Renal cortex interstitium (tissue), 11 donors: ENCODE results near the gene NDUFA5. TPM values are rescaled to one million over a fixed set of nuclear protein-coding genes. Genes with fewer than 3 reads are reported as not detected.
"Not testable (repeated sequence)": the region's sequence is repeated elsewhere in the genome, so short reads cannot be mapped to it uniquely, and the experiment has no call there.

Experiments used
- DNase-seq, 11 donors: peaks; one replicate each; pipeline ENCODE4 v3.0.0-alpha.2; 2013; ENCODE audit warnings: low read depth in 9 of 11, low spot score in 4 of 11; ENCODE audit errors: extremely low read depth in 1 of 11
- polyA plus RNA-seq, 3 donors: library from polyadenylated mRNA; unstranded; fragments of 120-200 nt; gene quantifications; one replicate each; pipeline ENCODE4 v1.2.1, GENCODE V29; 2013; ENCODE audit not compliant: insufficient read length in 3 of 3

Gene NDUFA5
- polyA plus RNA-seq, 3 donors = 189 to 243 (median 204) TPM

DNA sequence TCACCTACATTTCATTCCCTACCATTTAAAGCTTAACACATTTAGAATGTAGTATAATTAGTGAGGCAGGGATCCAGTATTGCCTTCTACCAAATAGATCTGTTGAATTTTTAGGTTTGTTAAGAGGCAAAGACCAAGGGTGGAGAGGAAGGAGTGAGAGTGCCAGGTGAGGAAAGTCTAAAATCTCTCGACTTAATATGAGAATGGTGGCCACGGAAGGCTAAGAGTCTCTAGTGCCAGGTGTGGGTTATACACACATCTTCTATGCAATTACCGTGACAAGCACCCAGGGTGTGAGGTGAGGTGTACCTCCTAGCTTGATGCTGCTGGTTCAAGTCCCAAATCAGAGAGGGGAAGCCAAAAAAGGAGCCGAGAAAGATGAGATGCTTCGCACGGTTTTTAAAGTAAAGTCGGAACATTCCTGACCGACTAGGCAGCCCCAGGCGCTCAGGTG, 23.7 kb downstream of the NDUFA5 start:
- DNase-seq = no peak

- no peak for DNase-seq
These were observed 24.1 kb downstream of the NDUFA5 start for GRCh38 chr7:123533553-123533917.

GRCh38 chr7:123532788-123533552, 24.6 kb downstream of the NDUFA5 start:
- not testable (repeated sequence) for DNase-seq

DNA sequence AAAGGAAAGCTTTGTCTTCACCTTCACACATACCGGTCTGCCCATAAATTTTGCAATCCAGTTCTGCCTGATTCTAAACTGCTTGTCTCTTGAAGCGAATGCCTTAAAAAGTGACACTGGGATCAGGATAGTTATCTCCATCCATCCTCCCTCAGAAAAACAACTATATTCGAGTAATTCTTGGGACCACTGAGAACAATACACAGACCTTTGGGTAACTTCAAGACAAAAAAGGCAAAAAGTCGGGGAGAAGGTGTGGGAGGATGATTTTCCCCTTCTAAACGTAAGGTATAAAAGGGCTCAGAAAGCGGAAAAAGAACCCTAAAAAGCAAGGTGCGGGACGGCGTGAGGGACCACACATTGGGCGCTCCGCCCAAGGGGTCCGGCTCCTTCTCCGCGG, 25.3 kb downstream of the NDUFA5 start:
- DNase-seq = not testable (repeated sequence)

DNA sequence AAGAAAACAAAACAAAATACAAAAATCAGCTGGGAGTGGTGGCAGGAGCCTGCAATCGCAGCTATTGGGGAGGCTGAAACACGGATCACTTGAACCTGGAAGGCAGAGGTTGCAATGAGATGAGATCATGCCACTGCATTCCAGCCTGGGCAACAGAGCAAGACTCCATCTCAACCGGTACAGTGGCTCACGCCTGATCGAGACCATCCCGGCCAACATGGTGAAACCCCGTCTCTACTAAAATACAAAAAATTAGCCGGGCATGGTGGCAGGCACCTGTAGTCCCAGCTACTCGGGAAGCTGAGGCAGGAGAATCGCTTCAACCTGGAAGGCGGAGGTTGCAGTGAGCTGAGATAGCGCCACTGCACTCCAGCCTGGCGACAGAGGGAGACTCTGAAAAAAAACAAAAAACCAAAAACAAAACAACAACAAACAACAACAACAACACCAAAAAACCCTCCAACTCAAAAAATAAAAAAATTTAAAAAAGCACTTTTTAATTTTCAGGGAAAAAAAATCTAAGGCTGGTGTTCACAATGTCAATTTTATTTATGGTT, 27.5 kb downstream of the NDUFA5 start:
- DNase-seq = not testable (repeated sequence)

GRCh38 chr7:123528265-123528664, 29.4 kb downstream of the NDUFA5 start:
- no peak for DNase-seq

- DNase-seq = not testable (repeated sequence)
These were observed 29.8 kb downstream of the NDUFA5 start for GRCh38 chr7:123527712-123528225.

- not testable (repeated sequence) for DNase-seq
These were observed 31.1 kb downstream of the NDUFA5 start for GRCh38 chr7:123526533-123526932.

- peak in 7 of 11 donors; percentile 36 to 74 (median 45) for DNase-seq
These were observed 35.6 kb downstream of the NDUFA5 start for GRCh38 chr7:123522066-123522465.

GRCh38 chr7:123505221-123505620, 52.4 kb downstream of the NDUFA5 start:
- DNase-seq = no peak

DNA sequence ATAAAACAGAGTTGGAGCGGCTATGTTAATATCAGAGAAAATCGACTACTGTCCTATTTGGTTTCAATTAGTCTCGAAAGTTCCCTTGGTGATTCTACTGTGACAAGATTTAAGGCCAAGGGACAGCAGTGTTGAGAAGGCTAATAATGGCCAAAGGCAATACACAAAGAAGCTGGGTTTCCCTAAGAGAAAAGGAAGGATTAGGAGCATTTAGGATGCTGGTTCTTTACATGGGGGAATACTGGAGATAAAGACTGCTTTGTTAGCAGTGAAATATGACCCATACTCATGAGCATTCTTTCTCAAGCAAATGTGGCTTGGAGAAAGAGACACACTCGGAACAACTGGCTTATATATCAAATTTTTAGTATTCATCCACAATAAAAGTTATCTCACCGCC, 55.4 kb downstream of the NDUFA5 start:
- DNase-seq = no peak

GRCh38 chr7:123500878-123501489, 56.6 kb downstream of the NDUFA5 start:
- no peak for DNase-seq

GRCh38 chr7:123499211-123499970, 58.2 kb downstream of the NDUFA5 start:
- no peak for DNase-seq

DNA sequence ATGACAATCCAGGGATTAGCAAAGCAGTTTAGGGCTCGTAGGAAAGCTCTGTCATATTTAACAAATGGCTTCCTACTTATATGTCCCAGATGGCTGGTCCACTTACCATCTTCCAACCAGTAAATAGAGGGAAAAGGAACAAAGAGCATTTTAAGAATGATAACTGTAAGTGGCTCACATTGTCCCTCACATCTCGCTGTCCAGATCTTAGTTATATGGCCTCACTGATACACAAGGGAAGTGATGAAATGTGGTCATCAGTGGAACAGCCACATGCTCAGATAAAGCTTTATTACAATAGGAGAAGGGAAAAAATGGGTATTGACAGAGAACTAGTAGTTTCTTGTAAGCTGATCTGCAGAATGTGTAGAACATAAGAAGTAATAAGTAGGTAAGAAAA, 59.0 kb downstream of the NDUFA5 start:
- DNase-seq = no peak

DNA sequence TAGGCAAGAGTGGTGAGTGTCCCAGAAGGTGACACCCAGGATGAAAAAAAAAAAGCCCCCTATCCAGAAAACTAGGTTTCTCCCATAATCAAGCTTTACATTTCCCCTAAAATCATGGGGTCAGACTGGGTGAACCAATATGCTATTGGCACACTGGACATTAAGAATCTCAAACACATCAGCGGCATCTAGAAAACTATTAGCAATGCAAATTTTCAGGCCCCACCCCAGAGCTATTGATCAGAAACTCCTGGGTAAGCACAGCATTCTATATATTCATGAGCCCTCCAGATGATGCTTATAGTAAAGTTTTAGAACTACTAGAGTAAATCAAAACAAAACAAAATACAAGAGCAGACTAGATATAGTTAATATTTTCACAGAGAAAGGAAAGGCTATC, 59.6 kb downstream of the NDUFA5 start:
- no peak for DNase-seq

DNA sequence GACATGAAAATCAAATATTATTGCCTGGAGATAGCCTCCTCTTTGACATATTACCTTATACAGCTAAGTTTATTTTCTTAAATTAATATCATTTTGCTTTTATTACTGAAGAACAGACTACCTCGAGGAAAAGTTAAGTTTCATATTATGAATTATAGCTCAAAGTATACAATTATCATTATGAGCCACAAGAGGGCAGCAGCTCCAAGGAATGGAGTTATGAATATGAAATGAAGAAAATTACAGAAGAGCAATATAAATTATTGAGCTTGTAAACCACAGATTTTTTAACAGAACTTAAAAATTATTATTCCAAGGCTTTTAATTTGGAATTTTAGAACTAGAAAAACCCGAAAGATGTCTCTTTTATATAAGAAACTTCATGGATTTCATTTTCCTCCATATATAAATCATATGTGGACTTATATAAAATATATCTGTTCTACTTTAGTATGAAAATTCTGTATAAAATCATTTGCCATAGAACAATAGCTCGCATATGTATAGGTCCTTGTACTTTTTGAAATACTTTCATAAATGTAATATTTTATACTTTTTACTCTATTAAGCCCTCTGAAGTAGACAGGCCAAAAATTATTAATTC, 63.3 kb downstream of the NDUFA5 start:
- peak in 5 of 11 donors; percentile 9 to 27 (median 15) for DNase-seq

DNA sequence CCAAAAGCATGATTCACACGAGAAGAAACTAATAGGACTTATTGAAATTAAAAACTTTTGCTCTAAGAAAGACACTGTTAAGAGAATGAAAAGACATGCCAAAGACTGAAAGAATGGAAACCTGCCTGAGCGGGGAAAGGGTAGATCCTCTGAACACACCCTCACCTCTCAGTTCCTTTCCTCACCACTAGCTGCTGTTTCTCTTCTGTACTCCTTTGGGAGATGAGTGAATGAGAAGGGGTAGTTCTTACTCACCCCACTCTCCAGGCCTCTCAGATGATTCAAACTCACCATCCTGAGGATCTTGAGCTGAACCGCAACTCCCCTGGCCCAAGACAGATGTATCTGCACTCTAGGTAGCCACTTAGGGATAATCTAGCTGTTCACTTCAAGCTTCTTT, 65.1 kb downstream of the NDUFA5 start:
- DNase-seq = no peak
